KBM-7 (cell line): ENCODE measurements around the gene MMP28.

Experiments used
- DNase-seq: peaks from one replicate; pipeline ENCODE4 v3.0.0-alpha.2; 2015
- in situ Hi-C: fragments of 300-500 bp; cut with MboI; formaldehyde crosslinking; loops from 2 replicates; pipeline ENCODE4 v1.14.3; 2020; ENCODE audit warnings: low sequenced_read_pairs, low pct_unique_long_range_greater_than_20kb, mixed read lengths

Gene MMP28

GRCh38 chr17:35795007-35795870, at the start of gene MMP28:
MMP28 (minus strand) TSS chr17:35795641; CDS start chr17:35795377, 264 bp downstream.
- in situ Hi-C loops, result no loop called here
- DNase-seq, result peak; percentile 45

DNA sequence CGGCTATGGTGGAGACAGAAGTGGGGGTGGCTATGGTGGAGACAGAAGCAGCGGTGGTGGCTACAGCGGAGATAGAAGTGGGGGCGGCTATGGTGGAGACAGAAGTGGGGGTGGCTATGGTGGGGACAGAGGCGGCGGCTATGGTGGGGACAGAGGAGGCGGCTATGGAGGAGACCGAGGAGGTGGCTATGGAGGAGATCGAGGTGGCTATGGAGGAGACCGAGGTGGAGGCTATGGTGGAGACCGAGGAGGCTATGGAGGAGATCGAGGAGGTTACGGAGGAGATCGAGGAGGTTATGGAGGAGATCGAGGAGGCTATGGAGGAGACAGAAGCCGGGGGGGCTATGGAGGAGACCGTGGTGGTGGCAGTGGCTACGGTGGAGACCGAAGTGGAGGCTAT, 49.1 kb upstream of the MMP28 start:
- in situ Hi-C loops, result no loop called here
- DNase-seq, result no peak

DNA sequence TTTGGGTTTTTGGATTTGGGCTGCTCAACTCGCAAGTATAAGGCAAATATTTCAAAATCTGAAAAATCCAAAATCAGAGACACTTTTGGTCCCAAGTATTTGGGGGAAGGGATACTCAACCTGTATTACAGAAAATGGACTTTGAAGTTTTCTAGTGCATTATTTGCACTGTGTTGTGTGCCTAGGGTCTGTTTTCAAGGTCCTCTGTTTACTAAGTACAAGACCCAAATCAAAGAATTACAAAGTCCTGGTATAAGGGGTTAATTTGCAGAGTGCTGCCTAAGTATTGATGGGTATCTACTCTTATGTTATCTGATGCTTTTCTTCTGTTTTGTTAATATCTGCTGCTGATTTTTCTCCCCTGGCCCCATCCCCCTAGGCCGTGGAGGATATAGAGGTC, 48.3 kb upstream of the MMP28 start:
- in situ Hi-C loops, result no loop called here
- no peak for DNase-seq

DNA sequence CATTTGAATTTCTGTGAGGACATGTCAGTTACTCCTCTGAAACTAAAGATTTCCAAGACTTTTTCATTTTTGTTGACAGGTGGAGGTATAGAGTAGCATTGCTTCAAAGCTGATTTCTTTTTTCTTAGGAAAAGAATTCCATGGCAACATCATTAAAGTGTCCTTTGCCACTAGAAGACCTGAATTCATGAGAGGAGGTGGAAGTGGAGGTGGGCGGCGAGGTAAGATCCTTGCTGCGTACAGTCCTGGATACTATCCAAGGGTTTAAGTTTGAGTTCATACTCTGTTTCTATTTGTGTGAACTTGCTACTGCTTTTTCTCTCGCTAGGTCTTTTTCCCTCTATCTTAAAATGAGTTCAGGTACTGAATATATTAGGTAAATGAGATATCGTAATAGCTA, 46.8 kb upstream of the MMP28 start:
- no peak for DNase-seq
- in situ Hi-C loops, result no loop called here

DNA sequence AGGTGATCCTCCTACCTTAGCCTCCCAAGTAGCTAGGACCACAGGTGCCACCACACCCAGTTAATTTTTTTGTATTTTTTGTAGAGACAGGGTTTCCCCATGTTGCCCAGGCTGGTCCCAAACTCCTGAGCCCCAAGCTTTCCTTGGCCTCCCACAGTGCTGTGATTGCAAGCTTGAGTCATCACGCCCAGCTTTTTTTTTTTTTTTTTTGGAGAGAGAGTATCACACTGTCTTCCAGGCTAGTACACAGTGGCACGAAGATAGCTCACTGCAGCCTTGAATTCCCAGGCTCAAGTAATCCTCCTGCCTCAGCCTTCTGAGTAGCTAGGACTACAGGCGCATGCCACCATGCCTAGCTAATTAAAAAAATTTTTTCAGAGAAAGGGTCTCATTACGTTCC, 46.1 kb upstream of the MMP28 start:
- in situ Hi-C loops, result no loop called here
- DNase-seq, result no peak

DNA sequence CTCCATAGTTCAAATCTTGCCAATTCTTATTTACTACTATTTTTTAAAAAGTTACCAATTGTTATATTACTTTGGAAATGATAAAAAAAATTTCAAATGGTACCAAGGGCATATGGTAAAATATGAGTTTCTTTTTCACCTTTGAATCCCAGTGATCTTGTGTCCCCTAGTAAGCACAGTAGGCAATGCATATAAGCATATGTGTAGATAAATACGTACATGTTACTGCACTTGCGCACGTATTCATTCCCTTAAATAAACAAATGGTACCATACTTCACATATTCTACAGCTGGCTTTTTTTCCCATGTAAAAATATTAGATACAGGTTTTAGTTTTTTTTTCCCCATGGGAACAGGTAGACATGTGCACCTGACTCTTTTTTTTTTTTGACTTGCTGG, 45.7 kb upstream of the MMP28 start:
- no peak for DNase-seq
- in situ Hi-C loops, result no loop called here

GRCh38 chr17:35825206-35825605, 29.8 kb upstream of the MMP28 start:
- no peak for DNase-seq
- in situ Hi-C loops, result no loop called here

- in situ Hi-C loops, result no loop called here
- no peak for DNase-seq
Measured at GRCh38 chr17:35821308-35821707, 25.9 kb upstream of the MMP28 start.

- in situ Hi-C loops, result no loop called here
- DNase-seq, result no peak
Measured at GRCh38 chr17:35819455-35819854, 24.0 kb upstream of the MMP28 start.

GRCh38 chr17:35817196-35817595, 21.8 kb upstream of the MMP28 start:
- in situ Hi-C loops, result no loop called here
- DNase-seq, result no peak

DNA sequence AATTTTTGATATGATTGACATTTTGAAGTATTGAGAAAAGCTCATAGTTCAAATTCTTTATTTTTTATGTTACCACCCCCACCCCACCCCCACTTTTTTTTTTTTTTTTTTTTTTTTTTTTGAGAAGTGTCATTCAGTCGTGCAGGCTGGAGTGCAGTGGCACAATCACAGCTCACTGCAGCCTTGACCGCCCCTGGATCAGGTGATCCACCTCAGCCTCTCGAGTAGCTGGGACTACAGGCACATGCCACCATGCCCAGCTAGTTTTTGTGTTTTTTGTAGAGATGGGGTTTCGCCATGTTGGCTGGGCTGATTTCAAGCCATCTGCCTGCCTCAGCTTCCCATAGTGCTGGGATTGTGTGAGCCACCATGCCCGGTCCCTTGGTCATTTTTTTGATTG, 21.3 kb upstream of the MMP28 start:
- DNase-seq, result no peak
- in situ Hi-C loops, result no loop called here

DNA sequence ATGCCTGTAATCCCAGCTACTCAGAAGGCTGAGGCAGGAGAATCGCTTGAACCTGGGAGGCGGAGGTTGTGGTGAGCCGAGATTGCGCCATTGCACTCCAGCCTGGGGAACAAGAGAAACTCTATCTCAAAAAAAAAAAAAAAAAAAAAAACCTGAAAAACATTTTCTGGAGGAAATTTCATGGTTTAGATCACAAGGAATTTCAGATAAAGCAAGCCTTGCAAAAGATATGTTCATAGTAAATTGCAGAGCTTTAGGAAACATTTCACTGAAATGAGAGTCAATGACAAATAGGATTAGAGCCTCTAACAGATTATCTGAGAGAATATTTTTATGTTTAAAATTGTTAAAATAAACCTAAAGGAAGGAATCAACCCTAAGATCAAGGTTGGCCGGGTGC, 17.0 kb upstream of the MMP28 start:
- no peak for DNase-seq
- in situ Hi-C loops, result no loop called here

GRCh38 chr17:35811759-35812158, 16.3 kb upstream of the MMP28 start:
- no peak for DNase-seq
- in situ Hi-C loops, result no loop called here

DNA sequence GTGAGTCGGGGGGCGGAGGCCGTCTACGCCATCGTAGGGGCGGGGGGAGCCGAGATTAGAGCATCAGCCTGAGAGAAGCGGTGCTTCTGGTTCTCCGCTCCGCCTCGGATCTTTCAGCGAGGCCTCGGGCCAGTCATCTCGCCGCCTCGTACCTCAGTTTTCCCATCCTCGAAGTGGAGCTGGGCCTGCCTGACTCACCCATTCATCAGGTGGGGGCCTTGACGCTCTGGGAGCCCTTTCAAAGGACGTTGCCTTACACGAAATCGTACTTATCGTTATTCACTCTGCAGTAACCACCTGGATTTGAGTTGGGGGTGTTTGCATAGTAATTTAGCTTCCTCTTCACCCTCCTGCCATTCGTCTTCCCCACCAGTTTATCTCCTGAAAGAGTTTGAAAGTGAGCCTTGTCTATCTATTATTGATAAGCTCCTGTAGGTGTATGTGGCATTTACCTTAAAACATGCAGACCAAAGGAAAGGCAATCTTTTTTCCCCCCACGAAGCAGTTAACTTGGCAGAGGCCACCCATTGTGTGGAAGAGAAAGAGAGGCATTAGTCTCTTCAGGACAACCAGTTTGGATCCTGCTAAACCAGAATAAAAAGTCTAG, 14.5 kb upstream of the MMP28 start:
- in situ Hi-C loops, result no loop called here
- no peak for DNase-seq

- peak; percentile 98 for DNase-seq
- in situ Hi-C loops, result no loop called here
Measured at GRCh38 chr17:35808962-35809854, 13.8 kb upstream of the MMP28 start, which contains the start of gene TAF15. TAF15 (plus strand) TSS chr17:35809484; CDS start chr17:35809570, 86 bp downstream.

DNA sequence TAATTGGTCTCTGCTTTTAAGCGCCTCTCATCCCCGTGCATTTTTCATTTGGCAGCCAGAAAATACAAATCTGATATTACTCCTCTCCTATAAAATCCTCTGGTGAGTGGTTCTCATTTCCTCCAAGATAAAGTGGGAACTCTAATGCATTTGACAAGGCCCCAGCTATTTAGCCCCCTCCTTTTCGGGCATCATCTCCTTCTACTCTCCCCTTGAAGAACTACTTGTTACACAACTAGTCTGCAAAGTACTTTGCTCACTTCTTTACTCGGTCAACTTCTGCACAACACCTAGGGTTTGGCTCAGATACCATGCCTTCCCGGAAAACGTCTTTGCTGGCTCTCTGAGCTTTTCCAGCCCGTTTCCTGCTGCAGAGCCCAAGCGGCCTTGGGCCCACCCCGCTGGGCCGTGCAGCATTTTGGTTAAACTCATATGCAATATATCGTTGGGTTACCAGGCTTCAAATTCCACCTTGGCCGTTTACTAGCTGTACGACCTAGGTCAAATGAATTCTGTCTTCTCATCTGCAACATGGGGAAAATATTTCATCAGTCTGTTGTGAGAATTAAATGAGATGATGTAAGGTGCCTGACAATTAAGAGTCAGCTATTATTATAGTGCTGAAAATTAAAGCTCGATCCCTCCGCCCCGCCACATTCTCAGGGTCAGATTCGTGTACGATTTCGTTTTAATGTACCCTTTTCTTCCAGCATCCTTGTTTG, 13.0 kb upstream of the MMP28 start:
- DNase-seq, result no peak
- in situ Hi-C loops, result no loop called here

- no peak for DNase-seq
- in situ Hi-C loops, result no loop called here
Measured at GRCh38 chr17:35807371-35808144, 12.1 kb upstream of the MMP28 start.

DNA sequence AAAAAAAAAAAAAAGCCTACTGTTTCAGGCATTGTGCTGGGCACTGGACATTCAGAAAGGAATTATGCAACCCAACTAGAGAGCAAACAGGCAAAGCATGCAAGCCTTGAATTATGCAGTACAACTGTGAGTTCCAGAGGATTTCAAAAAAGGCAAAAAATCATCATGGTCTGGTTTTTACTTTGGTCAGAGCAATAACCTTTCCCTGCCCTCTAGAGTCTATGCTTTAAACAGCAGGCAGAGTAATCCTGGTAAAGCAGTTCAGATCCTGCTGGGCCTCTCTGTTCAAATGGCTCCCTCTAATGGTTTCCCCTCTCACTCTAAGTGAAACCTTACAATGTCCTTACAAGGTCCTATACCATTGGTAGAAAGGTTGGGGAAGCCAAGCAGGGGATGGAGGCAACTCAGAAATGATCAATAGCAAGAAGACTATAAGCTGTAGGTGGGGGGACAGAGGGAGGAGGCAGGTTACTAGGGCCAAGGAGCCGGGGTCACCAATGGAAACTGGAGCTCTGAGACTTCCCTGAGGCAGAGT, 9.3 kb upstream of the MMP28 start:
- DNase-seq, result peak; percentile 92

More for the DNA sequence above, 9.3 kb upstream of the MMP28 start:
- in situ Hi-C loops, result no loop called here
